Transverse colon (tissue), 4 donors: ENCODE results near the gene LHFPL4. TPM values are rescaled to one million over a fixed set of nuclear protein-coding genes. Genes with fewer than 3 reads are reported as not detected.
"Not testable (repeated sequence)": the region's sequence is repeated elsewhere in the genome, so short reads cannot be mapped to it uniquely, and the experiment has no call there.

Experiments used
- DNase-seq: peaks from one replicate; pipeline ENCODE4 v3.0.0-alpha.2; 2019
- H3K27ac ChIP-seq, 4 donors: fragments of 200-600 bp; sonication (generic); 2 replicates each; pipeline ENCODE4 v1.5.1; 2016 to 2018; ENCODE audit warnings: inconsistent platforms in 4 of 4
- H3K27me3 ChIP-seq: fragments of 200-600 bp; sonication (generic); 2 replicates; pipeline ENCODE4 v1.5.1; 2017; ENCODE audit warnings: inconsistent platforms
- H3K36me3 ChIP-seq, 4 donors: fragments of 200-600 bp; sonication (generic); 2 replicates each; pipeline ENCODE4 v1.5.1; 2017 to 2019; ENCODE audit warnings: inconsistent platforms in 4 of 4
- H3K4me1 ChIP-seq, 4 donors: fragments of 200-600 bp; sonication (generic); 2 replicates each; pipeline ENCODE4 v1.5.1; 2017 to 2020; ENCODE audit warnings: inconsistent platforms in 4 of 4
- H3K4me3 ChIP-seq, 4 donors: fragments of 200-600 bp; sonication (generic); 1 replicate in 1 of 4; 2 replicates in 3 of 4; pipeline versions ENCODE4 v1.5.1 to v1.6.1; 2017 to 2019; ENCODE audit warnings: inconsistent platforms in 4 of 4
- H3K9me3 ChIP-seq, 2 donors: fragments of 200-600 bp; sonication (generic); 2 replicates each; pipeline ENCODE4 v1.5.1; 2017 to 2019; ENCODE audit warnings: inconsistent platforms in 2 of 2
- EP300 ChIP-seq: sonication (generic); formaldehyde crosslinking; IDR thresholded peaks from one replicate; pipeline ENCODE4 v1.6.1; 2017; ENCODE audit warnings: antibody characterized with exemption, low read depth
- POLR2A ChIP-seq: fragments of 450-650 bp; IDR thresholded peaks from one replicate; pipeline ENCODE4 v1.6.1; 2016; ENCODE audit warnings: antibody characterized with exemption, mild to moderate bottlenecking, moderate library complexity
- POLR2AphosphoS5 ChIP-seq, 3 donors: sonication (generic); formaldehyde crosslinking; IDR thresholded peaks; one replicate each; pipeline ENCODE4 v1.6.1; 2016; ENCODE audit warnings: antibody characterized with exemption in 3 of 3
- WGBS, 2 donors: methylation state at CpG; one replicate each; pipeline ENCODE4 v1.1.5; 2018; ENCODE audit warnings: low coverage in 1 of 2; 5-methylcytosine and 5-hydroxymethylcytosine counted together
- in situ Hi-C, 4 donors: fragments of 200-750 bp; cut with MboI; loops; one replicate each; pipeline versions ENCODE4 v1.15.0 to v1.15.1; 2017; ENCODE audit warnings: low sequenced_read_pairs in 3 of 4, low pct_ligation_motif_present in 1 of 4, low pct_unique_long_range_greater_than_20kb in 1 of 4
- intact Hi-C: fragments of 100-400 bp; cut with DNase I; formaldehyde crosslinking; loops from one replicate; pipeline ENCODE4 v1.15.1; 2023; ENCODE audit warnings: low total_unique reads
- total RNA-seq, 4 donors: library from RNA; depleted of rRNA; stranded (reverse); fragments of >200 nt; gene quantifications; one replicate each; pipeline ENCODE4 v1.1.0, GENCODE V29; 2016
- TF ChIP-seq, protein P1 (sequence below), 5 experiments: fragments of 200-600 bp in 3 of 5; fragments of 450-650 bp in 2 of 5; sonication (generic) in 3 of 5; IDR thresholded peaks; 1 replicate in 2 of 5; 2 replicates in 3 of 5; pipeline ENCODE4 v1.5.1; 2016 to 2017; ENCODE audit warnings: antibody characterized with exemption in 5 of 5, inconsistent platforms in 3 of 5, mild to moderate bottlenecking in 2 of 5, moderate library complexity in 1 of 5

Gene LHFPL4
- total RNA-seq, 4 donors from 2014 or later, result 0.14 to 0.32 TPM; not detected in 2

DNA sequence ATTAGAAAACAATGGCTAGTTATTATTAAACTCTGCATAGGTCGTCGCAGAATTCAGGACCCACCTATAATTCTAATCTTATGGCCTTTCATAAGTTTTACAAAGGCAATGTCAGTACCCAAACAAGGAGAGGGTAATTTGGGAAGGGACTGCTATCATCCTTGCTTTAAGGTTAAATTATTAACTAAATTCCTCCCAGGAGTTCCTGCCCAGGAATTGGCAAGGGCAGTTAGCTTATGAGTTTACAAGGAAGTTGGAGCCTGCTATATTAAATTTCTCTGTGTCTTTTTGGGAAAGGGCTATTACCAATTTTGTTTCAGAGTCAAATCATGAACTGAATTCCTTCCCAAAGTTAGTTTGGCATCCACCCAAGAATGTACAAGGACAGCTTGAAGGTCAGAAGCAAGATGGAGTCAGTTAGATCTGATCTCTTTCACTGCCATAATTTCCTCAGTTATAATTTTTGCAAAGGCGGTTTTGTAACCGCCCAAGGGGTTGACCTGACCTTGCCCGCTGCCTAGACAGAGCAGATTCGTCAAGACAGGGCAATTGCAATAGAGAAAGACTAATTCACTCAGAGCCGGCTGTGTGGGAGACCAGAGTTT, 45.3 kb upstream of the LHFPL4 start:
- 54 to 73% methylated on average over 5 to 7 of the region's 7 CpGs for WGBS, 2 donors
- peak overlapping the region; percentile 46 to 55 (median 50) for H3K27ac ChIP-seq
- TF ChIP-seq POLR2AphosphoS5 (IDR thresholded peaks at IDR 0.05), result no peak
- TF ChIP-seq POLR2A, result no peak
- no peak for TF ChIP-seq EP300
- TF ChIP-seq, protein P1, sequence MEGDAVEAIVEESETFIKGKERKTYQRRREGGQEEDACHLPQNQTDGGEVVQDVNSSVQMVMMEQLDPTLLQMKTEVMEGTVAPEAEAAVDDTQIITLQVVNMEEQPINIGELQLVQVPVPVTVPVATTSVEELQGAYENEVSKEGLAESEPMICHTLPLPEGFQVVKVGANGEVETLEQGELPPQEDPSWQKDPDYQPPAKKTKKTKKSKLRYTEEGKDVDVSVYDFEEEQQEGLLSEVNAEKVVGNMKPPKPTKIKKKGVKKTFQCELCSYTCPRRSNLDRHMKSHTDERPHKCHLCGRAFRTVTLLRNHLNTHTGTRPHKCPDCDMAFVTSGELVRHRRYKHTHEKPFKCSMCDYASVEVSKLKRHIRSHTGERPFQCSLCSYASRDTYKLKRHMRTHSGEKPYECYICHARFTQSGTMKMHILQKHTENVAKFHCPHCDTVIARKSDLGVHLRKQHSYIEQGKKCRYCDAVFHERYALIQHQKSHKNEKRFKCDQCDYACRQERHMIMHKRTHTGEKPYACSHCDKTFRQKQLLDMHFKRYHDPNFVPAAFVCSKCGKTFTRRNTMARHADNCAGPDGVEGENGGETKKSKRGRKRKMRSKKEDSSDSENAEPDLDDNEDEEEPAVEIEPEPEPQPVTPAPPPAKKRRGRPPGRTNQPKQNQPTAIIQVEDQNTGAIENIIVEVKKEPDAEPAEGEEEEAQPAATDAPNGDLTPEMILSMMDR (IDR thresholded peaks at IDR 0.05), result no peak

DNA sequence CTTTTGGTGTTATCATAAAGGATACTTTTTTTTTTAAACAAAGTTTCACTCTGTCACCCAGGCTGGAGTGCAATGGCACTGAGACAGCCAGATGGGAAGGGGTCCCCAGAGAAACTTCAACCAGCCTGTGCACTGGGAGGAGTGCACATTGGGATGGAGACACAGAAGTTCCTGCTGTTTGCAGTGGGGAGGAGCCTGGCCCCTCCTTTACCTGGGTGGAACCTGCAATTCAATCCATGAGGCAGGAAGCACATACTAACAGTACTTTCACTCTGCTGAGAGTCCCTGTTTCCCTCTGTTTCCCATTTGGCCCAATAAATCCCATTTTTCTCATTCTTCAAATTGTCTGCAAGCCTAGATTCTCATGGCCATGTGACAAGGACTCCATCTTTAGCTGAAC, 42.3 kb upstream of the LHFPL4 start:
- intact Hi-C loops, result no loop called here
- peak; percentile 43 for DNase-seq
- H3K4me3 ChIP-seq, result no peak overlapping the region
- H3K36me3 ChIP-seq, result no peaks in the 10 kb centered on the region
- peaks cover 0 to 6% of the 10 kb centered on the region in 2 donors for H3K9me3 ChIP-seq
- H3K27ac ChIP-seq, result peak overlapping the region in 1 of 4 donors; percentile 37
- TF ChIP-seq EP300 (no peak), POLR2AphosphoS5 (IDR thresholded peaks at IDR 0.05) (no peak)
- TF ChIP-seq, protein P1 (IDR thresholded peaks at IDR 0.05), result no peak
- peaks cover 0 to 7% (median 5%) of the 10 kb centered on the region in 4 donors for H3K4me1 ChIP-seq
- H3K27me3 ChIP-seq, result peaks cover 6% of the 10 kb centered on the region
- in situ Hi-C loops, result no loop called here

More for the DNA sequence above, 45.3 kb upstream of the LHFPL4 start:
- peaks cover 0 to 6% of the 10 kb centered on the region in 2 donors for H3K9me3 ChIP-seq
- H3K4me1 ChIP-seq, result peaks cover 0 to 11% (median 5%) of the 10 kb centered on the region in 4 donors
- peaks cover 13% of the 10 kb centered on the region for H3K27me3 ChIP-seq
- DNase-seq, result no peak
- intact Hi-C loops (no loop called here), in situ Hi-C loops (no loop called here)
- H3K36me3 ChIP-seq, result no peaks in the 10 kb centered on the region
- H3K4me3 ChIP-seq, result no peak overlapping the region

DNA sequence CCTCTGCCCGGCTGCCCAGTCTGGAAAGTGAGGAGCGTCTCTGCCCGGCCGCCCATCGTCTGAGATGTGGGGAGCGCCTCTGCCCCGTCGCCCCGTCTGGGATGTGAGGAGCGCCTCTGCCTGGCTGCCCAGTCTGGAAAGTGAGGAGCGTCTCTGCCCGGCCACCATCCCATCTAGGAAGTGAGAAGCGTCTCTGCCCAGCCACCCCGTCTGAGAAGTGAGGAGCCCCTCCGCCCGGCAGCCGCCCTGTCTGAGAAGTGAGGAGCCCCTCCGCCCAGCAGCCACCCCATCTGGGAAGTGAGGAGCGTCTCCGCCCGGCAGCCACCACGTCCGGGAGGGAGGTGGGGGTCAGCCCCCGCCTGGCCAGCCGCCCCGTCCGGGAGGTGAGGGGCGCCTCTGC, 38.2 kb upstream of the LHFPL4 start:
- DNase-seq, H3K36me3 ChIP-seq, in situ Hi-C loops, intact Hi-C loops, H3K4me1 ChIP-seq, H3K27ac ChIP-seq, H3K9me3 ChIP-seq, H3K27me3 ChIP-seq, H3K4me3 ChIP-seq: not testable (repeated sequence)
- WGBS, 2 donors, result 96% methylated on average over 25 of the region's 28 CpGs; no CpG with 5 or more reads in 1 of the 2 donors

DNA sequence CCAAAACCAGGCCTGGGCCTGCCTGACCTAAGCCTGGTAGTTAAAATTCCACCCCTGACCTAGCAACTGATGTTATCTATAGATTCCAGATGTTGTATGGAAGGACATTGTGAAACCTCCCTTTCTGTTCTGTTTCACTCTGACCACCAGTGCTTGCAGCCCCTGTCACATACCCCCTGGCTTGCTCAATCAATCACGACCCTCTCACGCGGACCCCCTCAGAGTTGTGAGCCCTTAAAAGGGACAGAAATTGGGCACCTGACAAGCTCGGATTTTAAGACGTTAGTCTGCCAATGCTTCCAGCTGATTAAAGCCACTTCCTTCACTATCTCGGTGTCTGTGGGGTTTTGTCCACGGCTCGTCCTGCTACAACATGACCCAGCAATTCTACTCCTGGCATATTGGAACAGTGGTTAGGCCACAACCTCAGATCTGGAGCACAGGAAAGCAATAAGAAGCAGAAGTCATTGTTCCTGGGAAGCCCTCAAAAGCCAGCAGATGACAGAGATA, 36.7 kb upstream of the LHFPL4 start:
- no peaks in the 10 kb centered on the region for H3K36me3 ChIP-seq
- no peak overlapping the region for H3K4me3 ChIP-seq
- no peaks in the 10 kb centered on the region for H3K4me1 ChIP-seq
- no peak for DNase-seq
- in situ Hi-C loops, result no loop called here
- no peak overlapping the region for H3K27ac ChIP-seq
- no peaks in the 10 kb centered on the region for H3K9me3 ChIP-seq
- H3K27me3 ChIP-seq, result no peaks in the 10 kb centered on the region
- TF ChIP-seq POLR2A, result no peak
- no peak for TF ChIP-seq POLR2AphosphoS5 (IDR thresholded peaks at IDR 0.05)
- TF ChIP-seq EP300, result no peak
- TF ChIP-seq, protein P1 (IDR thresholded peaks at IDR 0.05), result no peak
- 55% methylated on average over 8 of the region's 8 CpGs; no CpG with 5 or more reads in 1 of the 2 donors for WGBS, 2 donors
- intact Hi-C loops, result no loop called here

DNA sequence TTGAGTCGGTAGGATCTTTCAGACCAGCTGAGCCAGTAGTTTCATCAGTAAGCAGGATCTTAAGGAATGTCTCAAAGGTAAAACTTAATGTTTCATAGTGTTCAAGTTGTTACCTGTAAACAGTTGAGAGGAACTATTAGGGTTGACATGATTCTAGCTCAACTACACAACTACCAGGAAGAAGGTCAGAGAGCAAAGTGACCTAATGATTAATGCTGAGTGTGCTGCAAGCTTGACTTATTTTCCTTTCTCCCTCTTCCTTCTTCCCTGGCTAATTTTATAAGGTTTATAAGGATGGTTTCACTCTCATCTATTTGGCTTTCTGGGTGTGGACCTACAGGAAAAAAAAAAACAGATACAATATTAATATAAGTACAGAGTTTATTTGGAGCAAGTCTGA, 30.2 kb upstream of the LHFPL4 start:
- H3K27me3 ChIP-seq, result no peaks in the 10 kb centered on the region
- DNase-seq, result no peak
- in situ Hi-C loops, result no loop called here
- intact Hi-C loops, result no loop called here
- TF ChIP-seq, protein P1 (IDR thresholded peaks at IDR 0.05), result no peak
- no peak for TF ChIP-seq EP300
- TF ChIP-seq POLR2AphosphoS5 (IDR thresholded peaks at IDR 0.05), result no peak
- no peak for TF ChIP-seq POLR2A
- no peaks in the 10 kb centered on the region for H3K36me3 ChIP-seq
- H3K4me1 ChIP-seq, result no peaks in the 10 kb centered on the region
- WGBS, 2 donors, result 95% methylated on average over 1 of the region's 1 CpG; no CpG with 5 or more reads in 1 of the 2 donors
- peaks cover 6% of the 10 kb centered on the region in 2 donors for H3K9me3 ChIP-seq
- no peak overlapping the region for H3K27ac ChIP-seq
- H3K4me3 ChIP-seq, result no peak overlapping the region
